ENCODE results near the gene FIGNL1.

DNA sequence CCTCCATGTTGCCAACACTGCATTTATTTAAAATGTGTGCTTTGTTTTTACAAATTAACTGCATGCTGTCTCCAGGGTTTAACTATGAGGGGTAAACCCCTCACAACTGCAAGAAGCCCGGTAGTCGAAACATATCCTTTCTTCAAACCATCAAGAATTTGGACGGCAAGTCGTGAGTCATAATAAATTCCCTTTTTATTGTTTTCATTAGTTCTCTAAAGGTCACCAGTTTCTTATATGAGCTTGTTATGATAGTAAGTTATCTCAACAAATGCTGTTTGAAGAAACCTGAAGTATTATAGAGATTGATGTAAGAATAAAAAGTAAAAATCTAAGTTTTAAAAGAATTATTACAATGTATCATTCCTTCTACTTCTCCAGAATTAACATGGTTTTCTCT lies 12.2 kb upstream of the FIGNL1 start:
- TF ChIP-seq, protein P1, sequence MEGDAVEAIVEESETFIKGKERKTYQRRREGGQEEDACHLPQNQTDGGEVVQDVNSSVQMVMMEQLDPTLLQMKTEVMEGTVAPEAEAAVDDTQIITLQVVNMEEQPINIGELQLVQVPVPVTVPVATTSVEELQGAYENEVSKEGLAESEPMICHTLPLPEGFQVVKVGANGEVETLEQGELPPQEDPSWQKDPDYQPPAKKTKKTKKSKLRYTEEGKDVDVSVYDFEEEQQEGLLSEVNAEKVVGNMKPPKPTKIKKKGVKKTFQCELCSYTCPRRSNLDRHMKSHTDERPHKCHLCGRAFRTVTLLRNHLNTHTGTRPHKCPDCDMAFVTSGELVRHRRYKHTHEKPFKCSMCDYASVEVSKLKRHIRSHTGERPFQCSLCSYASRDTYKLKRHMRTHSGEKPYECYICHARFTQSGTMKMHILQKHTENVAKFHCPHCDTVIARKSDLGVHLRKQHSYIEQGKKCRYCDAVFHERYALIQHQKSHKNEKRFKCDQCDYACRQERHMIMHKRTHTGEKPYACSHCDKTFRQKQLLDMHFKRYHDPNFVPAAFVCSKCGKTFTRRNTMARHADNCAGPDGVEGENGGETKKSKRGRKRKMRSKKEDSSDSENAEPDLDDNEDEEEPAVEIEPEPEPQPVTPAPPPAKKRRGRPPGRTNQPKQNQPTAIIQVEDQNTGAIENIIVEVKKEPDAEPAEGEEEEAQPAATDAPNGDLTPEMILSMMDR (IDR thresholded peaks at IDR 0.05; ENCODE audit: insufficient read depth, low read length, poor library complexity, severe bottlenecking) = no peak
- TF ChIP-seq EZH2phosphoT487 (conservative IDR thresholded peaks at IDR 0.05; ENCODE audit: low read length) = no peak

All from SU-DHL-6 (cell line).